Upper lobe of left lung (tissue), 4 donors: ENCODE measurements around the gene IPO11.

Source experiments
- EP300 ChIP-seq, 4 donors: sonication (generic); formaldehyde crosslinking; IDR thresholded peaks; one replicate each; pipeline ENCODE4 v1.5.1; 2017; ENCODE audit warnings: antibody characterized with exemption in 4 of 4, control low read depth in 2 of 4
- POLR2A ChIP-seq, 4 donors: fragments of 450-650 bp; IDR thresholded peaks; one replicate each; pipeline ENCODE4 v1.5.1; 2016 to 2017; ENCODE audit warnings: antibody characterized with exemption in 4 of 4, mild to moderate bottlenecking in 2 of 4
- POLR2AphosphoS5 ChIP-seq, 2 donors: sonication (generic); formaldehyde crosslinking; IDR thresholded peaks; one replicate each; pipeline ENCODE4 v1.5.1; 2017; ENCODE audit warnings: antibody characterized with exemption in 2 of 2
- TF ChIP-seq, protein P1 (sequence below), 6 experiments: fragments of 450-650 bp in 4 of 6; fragments of 200-600 bp in 2 of 6; sonication (generic) in 2 of 6; IDR thresholded peaks; one replicate each; pipeline ENCODE4 v1.5.1; 2016 to 2019; ENCODE audit warnings: antibody characterized with exemption in 6 of 6

DNA sequence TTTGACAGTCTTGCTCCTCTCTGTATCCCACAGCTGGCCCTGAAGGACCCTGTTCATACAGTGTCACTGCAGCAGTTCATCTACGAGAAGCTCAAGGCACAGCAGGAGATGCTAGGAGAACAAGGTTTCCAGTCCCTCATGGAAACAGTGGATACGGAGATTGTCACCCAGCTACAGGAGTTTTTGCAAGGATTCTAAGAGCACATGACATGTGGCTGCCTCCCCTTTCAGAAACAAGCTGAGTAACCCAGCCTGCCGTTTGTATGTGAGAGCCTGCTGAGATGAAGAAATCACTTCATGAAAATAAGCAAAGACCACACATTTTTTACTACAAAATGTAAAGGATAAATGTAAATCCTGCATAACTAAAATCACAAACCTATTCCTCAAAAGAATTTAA is 214.6 kb downstream of the IPO11 start:
- no peak for TF ChIP-seq EP300 (IDR thresholded peaks at IDR 0.05)
- TF ChIP-seq, protein P1, sequence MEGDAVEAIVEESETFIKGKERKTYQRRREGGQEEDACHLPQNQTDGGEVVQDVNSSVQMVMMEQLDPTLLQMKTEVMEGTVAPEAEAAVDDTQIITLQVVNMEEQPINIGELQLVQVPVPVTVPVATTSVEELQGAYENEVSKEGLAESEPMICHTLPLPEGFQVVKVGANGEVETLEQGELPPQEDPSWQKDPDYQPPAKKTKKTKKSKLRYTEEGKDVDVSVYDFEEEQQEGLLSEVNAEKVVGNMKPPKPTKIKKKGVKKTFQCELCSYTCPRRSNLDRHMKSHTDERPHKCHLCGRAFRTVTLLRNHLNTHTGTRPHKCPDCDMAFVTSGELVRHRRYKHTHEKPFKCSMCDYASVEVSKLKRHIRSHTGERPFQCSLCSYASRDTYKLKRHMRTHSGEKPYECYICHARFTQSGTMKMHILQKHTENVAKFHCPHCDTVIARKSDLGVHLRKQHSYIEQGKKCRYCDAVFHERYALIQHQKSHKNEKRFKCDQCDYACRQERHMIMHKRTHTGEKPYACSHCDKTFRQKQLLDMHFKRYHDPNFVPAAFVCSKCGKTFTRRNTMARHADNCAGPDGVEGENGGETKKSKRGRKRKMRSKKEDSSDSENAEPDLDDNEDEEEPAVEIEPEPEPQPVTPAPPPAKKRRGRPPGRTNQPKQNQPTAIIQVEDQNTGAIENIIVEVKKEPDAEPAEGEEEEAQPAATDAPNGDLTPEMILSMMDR (IDR thresholded peaks at IDR 0.05) = no peak
- no peak for TF ChIP-seq POLR2A (IDR thresholded peaks at IDR 0.05)
- TF ChIP-seq POLR2AphosphoS5 (IDR thresholded peaks at IDR 0.05) = no peak
